Measurements from ENCODE around the gene ESRRB.

- no peak for TF ChIP-seq CTCF (IDR thresholded peaks at IDR 0.05)
- TF ChIP-seq POLR2AphosphoS5 (IDR thresholded peaks at IDR 0.05): no peak
Observed at GRCh38 chr14:76329154-76329928, 46.6 kb upstream of the ESRRB start.

All from breast epithelium (tissue), 3 donors.